Posterior cingulate gyrus (tissue), 11 donors: ENCODE data around the gene SEMA4A.

Experiments used
- DNase-seq, 10 donors: peaks; one replicate each; pipeline versions ENCODE4 v3.0.0 to v3.0.0-alpha.2; 2020 to 2021; ENCODE audit warnings: mixed read lengths in 3 of 10
- intact Hi-C: fragments of 100-400 bp; cut with DNase I; formaldehyde crosslinking; loops from one replicate; pipeline ENCODE4 v1.15.1; 2023

The SEMA4A gene

GRCh38 chr1:156134716-156135435 lies 18.5 kb upstream of the SEMA4A start:
- no peak for DNase-seq
- intact Hi-C loops, result no loop called here

DNA sequence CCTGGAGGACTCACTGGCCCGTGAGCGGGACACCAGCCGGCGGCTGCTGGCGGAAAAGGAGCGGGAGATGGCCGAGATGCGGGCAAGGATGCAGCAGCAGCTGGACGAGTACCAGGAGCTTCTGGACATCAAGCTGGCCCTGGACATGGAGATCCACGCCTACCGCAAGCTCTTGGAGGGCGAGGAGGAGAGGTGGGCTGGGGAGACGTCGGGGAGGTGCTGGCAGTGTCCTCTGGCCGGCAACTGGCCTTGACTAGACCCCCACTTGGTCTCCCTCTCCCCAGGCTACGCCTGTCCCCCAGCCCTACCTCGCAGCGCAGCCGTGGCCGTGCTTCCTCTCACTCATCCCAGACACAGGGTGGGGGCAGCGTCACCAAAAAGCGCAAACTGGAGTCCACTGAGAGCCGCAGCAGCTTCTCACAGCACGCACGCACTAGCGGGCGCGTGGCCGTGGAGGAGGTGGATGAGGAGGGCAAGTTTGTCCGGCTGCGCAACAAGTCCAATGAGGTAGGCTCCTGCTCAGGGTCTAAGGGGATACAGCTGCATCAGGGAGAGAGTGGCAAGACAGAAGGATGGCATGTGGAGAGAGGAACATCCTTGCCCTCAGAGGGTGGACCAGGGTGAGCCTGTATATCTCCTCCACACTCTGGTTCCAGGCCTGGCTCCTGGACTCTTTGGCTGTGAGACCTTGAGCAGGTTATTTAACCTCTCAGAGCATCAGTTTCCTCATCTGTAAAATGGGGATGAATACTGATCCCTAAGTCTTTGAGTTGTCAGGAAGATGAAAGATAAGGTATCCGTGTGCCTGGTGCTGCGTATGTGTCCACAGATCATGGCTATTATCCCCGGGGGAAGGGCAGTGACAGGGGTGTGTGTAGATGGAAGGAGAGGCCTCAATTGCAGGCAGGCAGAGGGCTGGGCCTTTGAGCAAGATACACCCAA lies 17.2 kb upstream of the SEMA4A start:
- intact Hi-C loops, result no loop called here
- DNase-seq, result no peak

- DNase-seq, result no peak
Measured at GRCh38 chr1:156136970-156137483, 16.4 kb upstream of the SEMA4A start.

GRCh38 chr1:156138458-156138867 lies 14.9 kb upstream of the SEMA4A start:
- intact Hi-C loops, result no loop called here
- peak in 1 of 10 donors; percentile 83 for DNase-seq

More at GRCh38 chr1:156136970-156137483, 16.4 kb upstream of the SEMA4A start:
- intact Hi-C loops, result no loop called here

DNA sequence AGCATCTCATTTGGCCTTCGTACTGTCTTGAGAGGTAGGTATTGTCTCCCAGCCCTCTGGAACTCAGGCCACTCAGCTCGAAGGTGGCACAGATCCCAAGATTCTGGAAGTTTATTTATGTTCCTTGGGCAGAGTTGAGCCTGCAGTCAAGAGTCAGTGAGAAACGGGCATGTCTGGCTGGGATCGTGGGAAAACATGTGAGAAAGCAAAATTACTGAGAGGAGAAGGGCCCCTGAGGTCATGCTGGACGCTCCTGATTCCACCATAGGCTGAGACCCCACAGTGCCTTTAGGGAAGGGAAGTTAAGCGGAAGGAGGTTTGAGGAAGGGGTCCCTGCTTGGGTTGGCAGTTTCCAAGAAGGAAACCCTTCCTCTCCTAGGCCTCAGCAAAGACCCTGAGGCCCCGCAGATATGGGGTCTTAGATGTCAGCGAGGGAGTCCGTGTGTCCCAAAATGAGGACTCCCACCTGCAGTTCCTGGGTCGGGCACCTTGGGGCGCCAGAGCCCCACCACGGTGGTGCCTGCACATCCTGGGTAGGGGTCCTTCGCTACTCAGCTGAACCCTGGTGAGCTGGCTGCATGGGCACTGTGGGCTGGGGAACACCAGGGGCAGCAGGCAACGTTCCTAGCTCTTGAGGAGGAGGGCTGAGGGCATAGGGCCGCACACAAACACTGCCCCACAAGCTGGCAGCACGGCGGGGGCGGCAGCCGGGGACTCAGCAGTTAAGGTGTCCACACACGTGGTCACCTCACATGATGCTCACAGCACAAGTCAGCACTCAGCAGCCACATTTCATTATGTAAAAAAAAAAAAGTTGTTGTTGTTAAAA lies 12.3 kb upstream of the SEMA4A start:
- intact Hi-C loops, result no loop called here
- DNase-seq, result peak in 4 of 10 donors; percentile 49 to 85 (median 68)

DNA sequence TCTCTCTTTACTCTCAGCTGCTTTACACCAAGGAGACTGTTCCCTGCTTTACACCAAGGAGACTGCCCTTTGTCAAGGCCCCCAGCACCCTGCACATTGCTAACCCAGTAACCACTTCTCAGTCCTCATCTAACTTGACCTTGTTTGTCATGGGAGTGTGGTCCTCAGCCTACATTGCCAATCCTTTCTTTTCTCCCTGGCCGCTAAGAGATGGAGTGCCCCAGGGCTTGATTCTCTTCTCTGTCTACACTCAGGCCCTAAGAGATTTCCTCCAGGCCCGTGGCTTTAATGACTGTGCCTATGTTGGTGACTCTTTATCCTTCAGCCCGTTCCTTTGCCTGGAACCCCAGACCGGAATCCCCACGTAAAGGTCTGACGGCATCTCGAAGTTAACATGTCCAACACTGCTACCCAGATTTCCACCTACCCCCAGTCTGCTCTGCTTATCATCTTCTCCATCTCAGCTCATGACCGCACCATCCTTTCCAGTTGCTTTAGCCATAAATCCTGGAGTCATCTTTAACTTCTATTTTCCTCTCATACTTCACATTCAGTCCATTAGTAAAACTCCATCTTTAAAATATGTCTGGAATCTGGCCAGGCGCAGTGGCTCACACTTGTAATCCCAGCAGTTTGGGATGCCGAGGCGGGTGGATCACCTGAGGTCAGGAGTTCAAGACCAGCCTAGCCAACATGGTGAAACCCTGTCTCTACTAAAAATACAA lies 9.5 kb upstream of the SEMA4A start:
- intact Hi-C loops, result no loop called here
- no peak for DNase-seq

DNA sequence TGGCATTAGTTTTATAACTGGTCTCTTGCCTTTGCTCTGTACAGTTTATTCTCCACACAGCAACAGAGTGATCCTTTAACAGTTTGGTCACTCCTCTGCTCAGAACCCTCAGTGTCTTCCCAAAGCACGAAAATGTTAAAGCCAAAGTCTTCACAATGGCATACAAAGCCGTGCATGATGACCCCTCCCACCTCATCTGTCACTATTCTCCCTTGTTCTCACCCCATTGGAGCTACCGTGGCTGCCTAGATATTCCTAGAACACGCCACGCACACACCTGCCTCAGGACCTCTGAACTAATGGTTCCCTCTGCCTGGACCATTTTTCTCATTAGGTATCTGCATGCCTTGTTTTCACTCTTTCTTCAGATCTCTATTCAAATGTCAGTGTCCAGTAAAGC lies 8.6 kb upstream of the SEMA4A start:
- intact Hi-C loops, result loop anchor here (5.0 kb wide), 1 partner anchor 48 kb away; the partner anchor contains the start of gene SLC25A44
- no peak for DNase-seq

GRCh38 chr1:156145650-156146019 lies 7.8 kb upstream of the SEMA4A start:
- no peak for DNase-seq
- intact Hi-C loops, result loop anchor here (1.0 to 5.0 kb wide), 2 partner anchors 47 to 80 kb away; partner anchors contain the start of gene SLC25A44

GRCh38 chr1:156146020-156146768 lies 7.2 kb upstream of the SEMA4A start:
- intact Hi-C loops, result loop anchor here (1.0 to 5.0 kb wide), 2 partner anchors 46 to 79 kb away; partner anchors contain the start of gene SLC25A44
- DNase-seq, result peak in 3 of 10 donors; percentile 1 to 92 (median 34)

- DNase-seq, result peak in 2 of 10 donors; percentile 43 to 52
- intact Hi-C loops, result loop anchor here (1.0 to 5.0 kb wide), 2 partner anchors 45 to 78 kb away; partner anchors contain the start of gene SLC25A44
Measured at GRCh38 chr1:156146769-156147405, 6.5 kb upstream of the SEMA4A start.

DNA sequence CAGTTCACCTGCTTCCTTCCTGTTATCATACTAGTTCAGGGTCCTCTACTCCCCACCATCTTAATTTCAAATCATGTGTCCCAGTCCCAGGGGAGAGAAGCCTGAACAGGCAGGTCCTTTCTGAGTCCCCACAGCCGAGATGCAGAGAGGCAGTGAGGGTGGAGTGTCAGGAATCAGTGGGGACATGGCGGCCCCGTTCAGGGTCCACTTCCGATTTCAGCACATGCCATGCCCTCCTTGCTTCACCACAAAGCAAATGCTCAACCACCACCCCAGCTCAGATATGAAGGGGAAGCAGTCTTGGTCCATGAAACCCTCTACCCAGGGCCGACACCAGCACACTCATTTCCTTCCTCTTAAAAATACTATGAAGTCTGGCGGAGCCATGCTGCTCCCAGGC lies 5.2 kb upstream of the SEMA4A start:
- peak in 1 of 10 donors; percentile 18 for DNase-seq
- intact Hi-C loops, result loop anchor here (5.0 kb wide), 1 partner anchor 44 kb away; the partner anchor contains the start of gene SLC25A44

- peak in 6 of 10 donors; percentile 42 to 90 (median 70) for DNase-seq
- intact Hi-C loops, result loop anchor here (5.0 kb wide), 1 partner anchor 43 kb away; the partner anchor contains the start of gene SLC25A44
Measured at GRCh38 chr1:156149374-156150332, 3.7 kb upstream of the SEMA4A start.

- peak in 2 of 10 donors; percentile 63 to 84 for DNase-seq
- intact Hi-C loops, result no loop called here
Measured at GRCh38 chr1:156150333-156151011, 2.9 kb upstream of the SEMA4A start.

DNA sequence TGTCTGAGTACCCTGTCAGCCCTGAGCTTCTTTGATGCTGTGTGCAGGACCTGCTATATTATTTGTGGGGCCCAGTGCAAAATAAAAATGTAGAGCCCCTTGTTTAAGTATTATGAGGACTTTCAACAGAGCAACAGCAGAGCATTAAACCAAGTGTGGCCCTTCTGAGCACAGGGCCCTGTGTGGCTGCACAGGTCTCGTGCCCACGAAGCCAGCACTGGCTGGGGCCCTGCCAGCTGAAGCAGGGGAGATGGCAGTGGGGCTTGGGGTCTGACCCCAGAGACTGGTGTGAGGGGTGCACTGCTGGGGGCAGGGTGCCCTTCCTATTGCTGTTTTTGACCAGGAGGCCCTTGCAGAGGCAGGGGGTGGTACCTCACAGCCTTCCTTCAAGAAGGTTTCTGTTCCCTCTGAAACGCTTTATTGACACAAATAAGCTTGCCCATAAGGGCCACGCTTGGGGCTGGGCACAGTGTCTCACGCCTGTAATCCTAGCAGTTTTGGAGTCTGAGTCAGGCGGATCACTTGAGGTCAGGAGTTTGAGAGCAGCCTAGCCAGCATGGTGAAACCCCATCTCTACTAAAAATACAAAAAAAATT lies 2.2 kb upstream of the SEMA4A start:
- intact Hi-C loops, result no loop called here
- no peak for DNase-seq

- DNase-seq, result peak in 1 of 10 donors; percentile 10
- intact Hi-C loops, result no loop called here
Measured at GRCh38 chr1:156152628-156153027, 757 bp upstream of the SEMA4A start.

- intact Hi-C loops, result no loop called here
- DNase-seq, result peak in 1 of 10 donors; percentile 85
Measured at GRCh38 chr1:156154317-156154749, 948 bp downstream of the SEMA4A start.
